MM.1S (cell line): ENCODE data around the gene OR2A14.

ENCODE experiments used
- DNase-seq: peaks from one replicate; pipeline ENCODE4 v3.0.0-alpha.2; 2015
- H2AFZ ChIP-seq: fragments of 300-600 bp; sonication (generic); 2 replicates; pipeline ENCODE4 v1.6.0; 2016; ENCODE audit warnings: antibody characterized with exemption, low read length
- H3F3A ChIP-seq: fragments of 300-600 bp; sonication (generic); 2 replicates; pipeline ENCODE4 v1.6.1; 2016; ENCODE audit warnings: mild to moderate bottlenecking, antibody characterized with exemption, low read length, moderate library complexity, mixed read lengths; ENCODE audit not compliant: insufficient read depth
- H3K27ac ChIP-seq: fragments of 300-600 bp; sonication (generic); 2 replicates; pipeline ENCODE4 v1.5.1; 2016; ENCODE audit warnings: mild to moderate bottlenecking, low read length
- H3K27me3 ChIP-seq: fragments of 300-600 bp; sonication (generic); replicated peaks from 2 replicates; pipeline ENCODE4 v1.6.0; 2016; ENCODE audit warnings: low read length; ENCODE audit not compliant: insufficient read depth
- H3K36me3 ChIP-seq: fragments of 300-600 bp; sonication (generic); replicated peaks from 2 replicates; pipeline ENCODE4 v1.6.1; 2016; ENCODE audit warnings: mild to moderate bottlenecking, low read length, mixed read lengths; ENCODE audit not compliant: insufficient read depth
- H3K4me1 ChIP-seq: fragments of 300-600 bp; sonication (generic); 2 replicates; pipeline ENCODE4 v1.6.1; 2016; ENCODE audit warnings: low read length, mixed read lengths
- H3K4me2 ChIP-seq: fragments of 300-600 bp; sonication (generic); 2 replicates; pipeline ENCODE4 v1.6.0; 2016; ENCODE audit warnings: low read depth, low read length
- H3K4me3 ChIP-seq: fragments of 300-600 bp; sonication (generic); 2 replicates; pipeline ENCODE4 v1.5.1; 2016; ENCODE audit warnings: low read length, mixed read lengths
- H3K79me2 ChIP-seq: fragments of 300-600 bp; sonication (generic); 2 replicates; pipeline ENCODE4 v1.6.1; 2016; ENCODE audit warnings: mixed run types, low read length, mixed read lengths
- H3K9ac ChIP-seq: fragments of 300-600 bp; sonication (generic); 2 replicates; pipeline ENCODE4 v1.6.1; 2016; ENCODE audit warnings: low read length, mixed read lengths
- H3K9me2 ChIP-seq: fragments of 300-600 bp; sonication (generic); replicated peaks from 2 replicates; pipeline ENCODE4 v1.6.1; 2016; ENCODE audit warnings: mild to moderate bottlenecking, low read length, mixed read lengths; ENCODE audit not compliant: insufficient read depth
- H3K9me3 ChIP-seq: fragments of 300-600 bp; sonication (generic); replicated peaks from 2 replicates; pipeline ENCODE4 v1.6.1; 2016; ENCODE audit warnings: mild to moderate bottlenecking, low read length, mixed read lengths; ENCODE audit not compliant: insufficient read depth
- H4K20me1 ChIP-seq: fragments of 300-600 bp; sonication (generic); 2 replicates; pipeline ENCODE4 v1.6.1; 2016; ENCODE audit warnings: mild to moderate bottlenecking, low read length, moderate library complexity, mixed read lengths; ENCODE audit not compliant: insufficient read depth
- CTCF ChIP-seq: fragments of 300-600 bp; sonication (generic); IDR thresholded peaks from 2 replicates; pipeline ENCODE4 v1.5.1; 2016; ENCODE audit warnings: antibody characterized with exemption, low read length, mixed read lengths
- EZH2 ChIP-seq: fragments of 300-600 bp; sonication (generic); optimal IDR thresholded peaks from 2 replicates; pipeline ENCODE3; 2017; ENCODE audit warnings: low read depth, mild to moderate bottlenecking, antibody characterized with exemption, low read length, mixed read lengths
- EZH2phosphoT487 ChIP-seq: fragments of 300-600 bp; sonication (generic); IDR thresholded peaks from 2 replicates; pipeline ENCODE4 v1.6.1; 2018; ENCODE audit warnings: antibody characterized with exemption, low read length

Gene OR2A14

GRCh38 chr7:144122876-144123275 is at the start of gene OR2A14:
Gene OR2A14 (plus strand): TSS chr7:144123176. CDS start chr7:144129113, 5,937 bp downstream.
- Histone ChIP-seq H3K36me3 (no peaks in the 10 kb centered on the region), H3K4me2 (no peak within 1 kb of the TSS), H3F3A (no peaks in the 10 kb centered on the region), H3K9me2 (no peaks in the 10 kb centered on the region), H3K4me3 (no peak within 1 kb of the TSS), H4K20me1 (no peaks in the 10 kb centered on the region), H3K27ac (no peak within 1 kb of the TSS), H2AFZ (no peak within 1 kb of the TSS), H3K9ac (no peak within 1 kb of the TSS), H3K4me1 (peaks cover 7% of the 10 kb centered on the region; the same call in 1 of the 2 replicates), H3K9me3 (no peaks in the 10 kb centered on the region), H3K27me3 (no peaks in the 10 kb centered on the region), H3K79me2 (no peaks in the 10 kb centered on the region)
- DNase-seq, result no peak
- TF ChIP-seq EZH2phosphoT487 (no peak), EZH2 (no peak), CTCF (no peak)

GRCh38 chr7:144074374-144074773 is 48.6 kb upstream of the OR2A14 start:
- no peaks in the 10 kb centered on the region for H3K27me3 ChIP-seq
- no peaks in the 10 kb centered on the region for H3K9me2 ChIP-seq
- no peak overlapping the region for H2AFZ ChIP-seq
- H3K4me1 ChIP-seq, result no peaks in the 10 kb centered on the region
- H3K4me2 ChIP-seq, result no peak overlapping the region
- no peaks in the 10 kb centered on the region for H3K79me2 ChIP-seq
- no peaks in the 10 kb centered on the region for H4K20me1 ChIP-seq
- DNase-seq, result no peak
- H3K9me3 ChIP-seq, result no peaks in the 10 kb centered on the region
- TF ChIP-seq CTCF (no peak), EZH2 (no peak), EZH2phosphoT487 (no peak)
- no peaks in the 10 kb centered on the region for H3K36me3 ChIP-seq
- no peak overlapping the region for H3K4me3 ChIP-seq
- H3F3A ChIP-seq, result no peaks in the 10 kb centered on the region
- H3K27ac ChIP-seq, result no peak overlapping the region
- no peak overlapping the region for H3K9ac ChIP-seq

GRCh38 chr7:144085978-144086377 is 37.0 kb upstream of the OR2A14 start, which contains the start of gene OR2A12:
Gene OR2A12 (plus strand): TSS chr7:144086278. CDS start chr7:144095108, 8,830 bp downstream.
- TF ChIP-seq CTCF (no peak), EZH2 (no peak), EZH2phosphoT487 (no peak)
- Histone ChIP-seq H3K79me2 (no peaks in the 10 kb centered on the region), H3K9me2 (no peaks in the 10 kb centered on the region), H2AFZ (no peak within 1 kb of the TSS), H3K4me3 (no peak within 1 kb of the TSS), H3F3A (no peaks in the 10 kb centered on the region), H3K27me3 (no peaks in the 10 kb centered on the region), H3K4me1 (no peaks in the 10 kb centered on the region), H3K27ac (no peak within 1 kb of the TSS), H4K20me1 (no peaks in the 10 kb centered on the region), H3K9ac (no peak within 1 kb of the TSS), H3K9me3 (no peaks in the 10 kb centered on the region), H3K4me2 (no peak within 1 kb of the TSS), H3K36me3 (no peaks in the 10 kb centered on the region)
- no peak for DNase-seq
